ENCODE results near the gene STPG3. TPM values are rescaled to one million over a fixed set of nuclear protein-coding genes. Genes with fewer than 3 reads are reported as not detected.

Gene STPG3
- total and polyA plus RNA-seq, 2 of the 8 experiments (the other 6 are each of a cell fraction or from before 2014, with no cell fraction given), result not detected

DNA sequence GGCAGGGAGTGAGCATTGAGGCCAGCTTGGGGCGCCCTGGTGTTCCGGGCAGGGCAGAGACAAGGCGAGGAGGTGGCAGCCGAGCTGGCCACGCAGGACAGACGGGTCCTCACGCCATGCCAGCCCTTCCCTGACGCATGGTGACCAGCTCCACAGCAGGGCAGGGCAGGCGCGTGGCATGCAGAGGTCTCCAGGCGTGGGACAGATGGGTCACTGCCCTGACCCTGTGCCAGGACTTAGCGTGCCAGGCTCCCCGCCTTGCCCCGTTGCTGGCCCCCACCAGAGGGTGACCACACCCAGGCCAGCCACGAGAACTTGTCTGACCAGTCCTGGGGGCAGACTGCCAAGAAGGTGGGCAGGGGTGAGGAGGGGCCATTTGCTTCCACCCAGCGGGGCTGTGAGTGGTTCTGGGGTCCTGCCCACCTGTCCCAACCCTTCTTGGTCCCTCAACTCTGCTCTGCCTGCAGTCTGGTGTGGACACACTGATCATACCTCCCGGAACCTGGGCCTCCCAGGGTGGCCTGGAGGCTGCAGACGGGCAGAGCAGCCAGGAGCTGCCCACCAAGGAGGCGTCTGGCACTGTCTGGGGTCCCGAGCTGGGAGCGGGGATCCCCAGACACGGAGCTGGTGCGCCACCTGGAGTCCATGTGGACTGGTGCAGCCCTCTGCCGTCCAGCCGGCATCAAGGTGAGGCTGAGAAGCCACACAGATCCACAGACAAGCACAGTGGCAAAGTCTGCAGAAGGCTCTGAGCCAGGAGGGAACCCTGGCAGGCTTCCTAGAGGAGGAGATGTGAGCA is 23.8 kb upstream of the STPG3 start, which contains the start of gene RNF224:
TSS of gene RNF224 (plus strand) at position 449 of the 799 bp plus-strand sequence. CDS start 834 bp downstream, outside the sequence.
- Histone ChIP-seq H3K23ac (ENCODE audit: insufficient read length) (no peak within 1 kb of the TSS), H3K4ac (replicated peaks; ENCODE audit: insufficient read length, low read depth, low read length) (peak within 1 kb of the TSS; percentile 87), H4K20me1 (replicated peaks in 1 of 2; ENCODE audit: control insufficient read depth in 1 of 2, insufficient read depth in 2 of 2, low read length in 2 of 2) (no peaks in the 10 kb centered on the region), H3K14ac (ENCODE audit: insufficient read length) (no peak within 1 kb of the TSS), H2BK20ac (ENCODE audit: low read length) (0 out of 2 replicates have a peak within 1 kb of the TSS, but pooled peaks have one; percentile 48), H3K9ac (replicated peaks in 1 of 4; ENCODE audit: extremely low read depth in 1 of 4, low read depth in 3 of 4, low read length in 3 of 4) (no peak within 1 kb of the TSS; a peak in 1 of 7 replicates), H3K27me3 (replicated peaks in 1 of 4; ENCODE audit: control insufficient read depth in 3 of 4, extremely low read depth in 1 of 4, insufficient read depth in 3 of 4, low read length in 3 of 4) (no peaks in the 10 kb centered on the region; a peak in 2 of 7 replicates), H2BK12ac (ENCODE audit: low read depth, low read length) (peak within 1 kb of the TSS; percentile 68; the same call in 1 of the 2 replicates), H3K9me3 (ENCODE audit: insufficient read depth in 2 of 2, low read depth in 1 of 2, low read length in 1 of 2) (no peaks in the 10 kb centered on the region), H4K5ac (ENCODE audit: insufficient read length, low read depth, low read length) (peak within 1 kb of the TSS; percentile 62), H3K4me3 (ENCODE audit: extremely low read depth in 1 of 4, insufficient read depth in 2 of 4, low read depth in 3 of 4, low read length in 4 of 4) (no peak within 1 kb of the TSS), H3K4me1 (replicated peaks in 1 of 4; ENCODE audit: control insufficient read depth in 3 of 4, insufficient read depth in 4 of 4, low read length in 3 of 4) (peaks cover 0 to 22% (median 10%) of the 10 kb centered on the region in 4 experiments; a peak in 5 of 7 replicates), H4K91ac (replicated peaks; ENCODE audit: insufficient read length, low read length) (peak within 1 kb of the TSS; percentile 91), H2BK5ac (ENCODE audit: low read depth, low read length) (peak within 1 kb of the TSS; percentile 90), H2AFZ (ENCODE audit: low read length) (no peak within 1 kb of the TSS), H3K56ac (replicated peaks; ENCODE audit: insufficient read length, low read depth, low read length) (peak within 1 kb of the TSS; percentile 46), H3K79me1 (ENCODE audit: low read depth, low read length) (no peaks in the 10 kb centered on the region), H4K8ac (ENCODE audit: extremely low read depth, insufficient read depth, low read length) (no peak within 1 kb of the TSS; the same call in 1 of the 2 replicates), H3K79me2 (ENCODE audit: control insufficient read depth in 1 of 2, insufficient read depth in 2 of 2, low read length in 2 of 2) (no peaks in the 10 kb centered on the region), H3K23me2 (ENCODE audit: low read depth, low read length) (peaks cover 12% of the 10 kb centered on the region; the same call in 1 of the 2 replicates), H2BK120ac (replicated peaks; ENCODE audit: low read depth, low read length) (peak within 1 kb of the TSS; percentile 33), H3K36me3 (ENCODE audit: control insufficient read depth in 2 of 4, insufficient read depth in 4 of 4, low read length in 3 of 4) (no peaks in the 10 kb centered on the region), H3K18ac (ENCODE audit: extremely low read depth, low read length) (no peak within 1 kb of the TSS; the same call in none of the 2 replicates), H2AK5ac (ENCODE audit: low read depth, low read length) (peak within 1 kb of the TSS; percentile 70; the same call in 1 of the 2 replicates), H3K27ac (ENCODE audit: low read depth, low read length) (no peak within 1 kb of the TSS), H2BK15ac (ENCODE audit: low read length) (peak within 1 kb of the TSS; percentile 46; the same call in 1 of the 2 replicates), H3K4me2 (ENCODE audit: insufficient read depth in 1 of 2, low read depth in 2 of 2, low read length in 2 of 2) (peak within 1 kb of the TSS in 1 of 2 experiments; percentile 50; a peak in 1 of 4 replicates)
- POLR2A ChIA-PET (ENCODE audit: partially characterized antibody), result interaction anchor here (1.1 to 69.9 kb wide), 7 partner anchors 10 to 110 kb away, joined by 3 to 1462 read pairs (median 5); partner anchors contain the start of genes ANAPC2, NDOR1, NELFB and SSNA1
- DNase-seq (ENCODE audit: low read depth in 1 of 2, low spot score in 2 of 2) (peak in 1 of 2 experiments; percentile 96), FAIRE-seq (peak; percentile 32)
- WGBS, 2 experiments (ENCODE audit: extremely low coverage in 1 of 2, insufficient coverage in 1 of 2, insufficient read length in 1 of 2, insufficient replicate concordance in 2 of 2, low coverage in 1 of 2, low lambda C conversion rate in 2 of 2, missing lambda C conversion rate in 1 of 2), result 56% methylated on average over 23 of the region's 25 CpGs; no CpG with 5 or more reads in 1 of the 2 experiments
- CTCF ChIA-PET (ENCODE audit: partially characterized antibody), result interaction anchor here (0.6 to 20.2 kb wide), 31 partner anchors 11 to 1087 kb away, joined by 3 to 204 read pairs (median 4); partner anchors contain the start of genes ANAPC2, GRIN1, LRRC26 and NPDC1
- TF ChIP-seq CBX8 (IDR thresholded peaks at IDR 0.05; ENCODE audit: borderline replicate concordance, low read depth, low read length), result no peak
- peak; percentile 82; the same call in 1 of the 2 replicates for TF ChIP-seq GABPA (IDR thresholded peaks at IDR 0.05; ENCODE audit: borderline replicate concordance, insufficient read depth, low read length)
- no peak for TF ChIP-seq POU5F1 (IDR thresholded peaks at IDR 0.05; ENCODE audit: low read depth, low read length)
- TF ChIP-seq, protein P1, sequence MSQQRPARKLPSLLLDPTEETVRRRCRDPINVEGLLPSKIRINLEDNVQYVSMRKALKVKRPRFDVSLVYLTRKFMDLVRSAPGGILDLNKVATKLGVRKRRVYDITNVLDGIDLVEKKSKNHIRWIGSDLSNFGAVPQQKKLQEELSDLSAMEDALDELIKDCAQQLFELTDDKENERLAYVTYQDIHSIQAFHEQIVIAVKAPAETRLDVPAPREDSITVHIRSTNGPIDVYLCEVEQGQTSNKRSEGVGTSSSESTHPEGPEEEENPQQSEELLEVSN (IDR thresholded peaks at IDR 0.05), result no peak
- TF ChIP-seq KDM5A (IDR thresholded peaks at IDR 0.05; ENCODE audit: low read length), result no peak
- TF ChIP-seq, protein P2, sequence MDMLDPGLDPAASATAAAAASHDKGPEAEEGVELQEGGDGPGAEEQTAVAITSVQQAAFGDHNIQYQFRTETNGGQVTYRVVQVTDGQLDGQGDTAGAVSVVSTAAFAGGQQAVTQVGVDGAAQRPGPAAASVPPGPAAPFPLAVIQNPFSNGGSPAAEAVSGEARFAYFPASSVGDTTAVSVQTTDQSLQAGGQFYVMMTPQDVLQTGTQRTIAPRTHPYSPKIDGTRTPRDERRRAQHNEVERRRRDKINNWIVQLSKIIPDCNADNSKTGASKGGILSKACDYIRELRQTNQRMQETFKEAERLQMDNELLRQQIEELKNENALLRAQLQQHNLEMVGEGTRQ (IDR thresholded peaks at IDR 0.05; ENCODE audit: low read length), result no peak
- TF ChIP-seq RAD21 (IDR thresholded peaks at IDR 0.05 in 1 of 2, conservative IDR thresholded peaks at IDR 0.05 in 1 of 2; ENCODE audit: low read depth in 2 of 2, low read length in 2 of 2), result peak; percentile 91 to 95
- TF ChIP-seq PHF8 (conservative IDR thresholded peaks at IDR 0.05; ENCODE audit: low read depth, low read length), result no peak

Measured in H1 (cell line).